ENCODE data around the gene LAMA1.

LAMA1 gene

GRCh38 chr18:7072593-7072992 is 45.0 kb downstream of the LAMA1 start:
- in situ Hi-C loops (cut with HindIII; ENCODE audit: low sequenced_read_pairs): no loop called here
- no peak for DNase-seq (ENCODE audit: low read depth, low spot score)
- H3K4me3 ChIP-seq (ENCODE audit: low read depth, low read length): no peak overlapping the region
- TF ChIP-seq, protein P1, sequence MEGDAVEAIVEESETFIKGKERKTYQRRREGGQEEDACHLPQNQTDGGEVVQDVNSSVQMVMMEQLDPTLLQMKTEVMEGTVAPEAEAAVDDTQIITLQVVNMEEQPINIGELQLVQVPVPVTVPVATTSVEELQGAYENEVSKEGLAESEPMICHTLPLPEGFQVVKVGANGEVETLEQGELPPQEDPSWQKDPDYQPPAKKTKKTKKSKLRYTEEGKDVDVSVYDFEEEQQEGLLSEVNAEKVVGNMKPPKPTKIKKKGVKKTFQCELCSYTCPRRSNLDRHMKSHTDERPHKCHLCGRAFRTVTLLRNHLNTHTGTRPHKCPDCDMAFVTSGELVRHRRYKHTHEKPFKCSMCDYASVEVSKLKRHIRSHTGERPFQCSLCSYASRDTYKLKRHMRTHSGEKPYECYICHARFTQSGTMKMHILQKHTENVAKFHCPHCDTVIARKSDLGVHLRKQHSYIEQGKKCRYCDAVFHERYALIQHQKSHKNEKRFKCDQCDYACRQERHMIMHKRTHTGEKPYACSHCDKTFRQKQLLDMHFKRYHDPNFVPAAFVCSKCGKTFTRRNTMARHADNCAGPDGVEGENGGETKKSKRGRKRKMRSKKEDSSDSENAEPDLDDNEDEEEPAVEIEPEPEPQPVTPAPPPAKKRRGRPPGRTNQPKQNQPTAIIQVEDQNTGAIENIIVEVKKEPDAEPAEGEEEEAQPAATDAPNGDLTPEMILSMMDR (IDR thresholded peaks at IDR 0.05; ENCODE audit: low read depth, low read length): no peak

DNA sequence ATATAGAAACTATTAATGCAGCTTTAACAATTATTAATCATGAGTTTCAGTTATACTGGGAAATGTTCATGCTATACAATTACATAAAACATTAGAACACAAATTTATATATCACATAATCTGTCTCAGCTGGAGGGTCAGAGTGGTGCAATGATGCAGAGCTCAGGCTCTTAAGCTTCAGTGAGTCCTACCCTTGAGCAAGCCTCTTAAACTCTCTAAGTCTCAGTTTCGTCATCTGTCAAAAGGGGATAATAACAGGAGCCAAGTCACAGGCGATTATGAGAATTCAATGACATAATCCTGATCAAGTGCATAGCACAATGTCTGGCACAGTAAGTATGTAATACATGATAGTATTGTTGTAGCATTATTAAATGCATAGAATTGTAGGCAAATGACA is 46.0 kb downstream of the LAMA1 start:
- no peak overlapping the region for H3K4me3 ChIP-seq (ENCODE audit: low read depth, low read length)
- in situ Hi-C loops (cut with HindIII; ENCODE audit: low sequenced_read_pairs): no loop called here
- DNase-seq (ENCODE audit: low read depth, low spot score): no peak
- TF ChIP-seq, protein P1 (IDR thresholded peaks at IDR 0.05; ENCODE audit: low read depth, low read length): no peak

- TF ChIP-seq, protein P1 (IDR thresholded peaks at IDR 0.05; ENCODE audit: low read depth, low read length): no peak
- no peak overlapping the region for H3K4me3 ChIP-seq (ENCODE audit: low read depth, low read length)
- no peak for DNase-seq (ENCODE audit: low read depth, low spot score)
- in situ Hi-C loops (cut with HindIII; ENCODE audit: low sequenced_read_pairs): no loop called here
Measured at GRCh38 chr18:7070466-7070865, 47.1 kb downstream of the LAMA1 start.

DNA sequence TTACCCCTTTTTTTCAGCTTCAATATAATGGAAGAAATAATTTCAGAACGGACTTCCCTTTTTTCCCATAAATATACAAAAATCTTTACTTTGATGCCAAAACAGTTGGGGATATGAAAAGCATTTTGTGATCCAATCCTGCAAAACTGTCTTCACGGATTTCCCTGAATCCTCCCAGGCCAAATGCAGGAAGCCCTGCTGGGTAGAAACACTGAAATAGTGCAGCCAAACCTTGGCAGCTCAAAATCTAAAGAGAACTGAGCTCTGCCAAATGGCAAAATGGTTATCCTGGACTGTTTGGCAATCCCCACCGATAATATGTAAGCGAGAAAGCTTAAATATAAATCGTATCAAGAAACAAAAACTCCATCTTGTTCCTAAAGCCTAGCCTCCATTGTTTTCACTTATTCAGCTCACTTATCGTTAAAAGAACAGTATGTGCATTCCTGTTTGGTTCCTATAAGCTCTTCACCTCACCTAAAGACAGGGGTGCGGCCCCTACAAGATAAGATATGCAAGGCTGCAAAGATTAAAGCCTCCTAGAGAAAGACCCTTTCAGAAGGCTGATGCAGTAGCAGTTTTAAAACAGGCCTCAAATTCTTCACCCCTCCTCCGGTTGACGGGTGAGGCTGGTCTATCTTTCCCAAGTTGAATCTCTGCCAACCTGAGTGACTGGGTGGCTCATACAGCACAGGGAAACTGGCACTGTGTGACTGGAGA is 48.6 kb downstream of the LAMA1 start:
- no peak overlapping the region for H3K4me3 ChIP-seq (ENCODE audit: low read depth, low read length)
- in situ Hi-C loops (cut with HindIII; ENCODE audit: low sequenced_read_pairs): no loop called here
- no peak for DNase-seq (ENCODE audit: low read depth, low spot score)
- TF ChIP-seq, protein P1 (IDR thresholded peaks at IDR 0.05; ENCODE audit: low read depth, low read length): no peak

GRCh38 chr18:7066965-7067555 is 50.5 kb downstream of the LAMA1 start:
- TF ChIP-seq, protein P1 (IDR thresholded peaks at IDR 0.05; ENCODE audit: low read depth, low read length): no peak
- in situ Hi-C loops (cut with HindIII; ENCODE audit: low sequenced_read_pairs): no loop called here
- H3K4me3 ChIP-seq (ENCODE audit: low read depth, low read length): no peak overlapping the region
- DNase-seq (ENCODE audit: low read depth, low spot score): no peak

- in situ Hi-C loops (cut with HindIII; ENCODE audit: low sequenced_read_pairs): no loop called here
- no peak for DNase-seq (ENCODE audit: low read depth, low spot score)
- H3K4me3 ChIP-seq (ENCODE audit: low read depth, low read length): no peak overlapping the region
- TF ChIP-seq, protein P1 (IDR thresholded peaks at IDR 0.05; ENCODE audit: low read depth, low read length): no peak
Measured at GRCh38 chr18:7065736-7066135, 51.9 kb downstream of the LAMA1 start.
